GM06990 (cell line): Measurements from ENCODE around the gene KRT38.
"Not testable (repeated sequence)": the region's sequence is repeated elsewhere in the genome, so short reads cannot be mapped to it uniquely, and the experiment has no call there.

Experiments
- DNase-seq: peaks from one replicate; pipeline ENCODE4 v3.0.0-alpha.2; 2011; ENCODE audit not compliant: insufficient read length; ENCODE audit errors: extremely low read depth
- H3K27me3 ChIP-seq: replicated peaks from 2 replicates; pipeline ENCODE4 v1.6.0; 2011; ENCODE audit warnings: low read length; ENCODE audit not compliant: control insufficient read depth, insufficient read depth
- H3K36me3 ChIP-seq: 2 replicates; pipeline ENCODE4 v1.5.1; 2011; ENCODE audit warnings: low read length; ENCODE audit not compliant: control insufficient read depth, insufficient read depth
- H3K4me3 ChIP-seq: replicated peaks from 2 replicates; pipeline ENCODE4 v1.5.1; 2011; ENCODE audit warnings: low read depth, mild to moderate bottlenecking, control low read depth, low read length
- TF ChIP-seq, protein P1 (sequence below): IDR thresholded peaks from 2 replicates; pipeline ENCODE4 v1.5.1; 2011; ENCODE audit warnings: low read length, control low read depth, mild to moderate bottlenecking, inconsistent platforms; ENCODE audit not compliant: insufficient read depth, poor library complexity, severe bottlenecking

The KRT38 gene

DNA sequence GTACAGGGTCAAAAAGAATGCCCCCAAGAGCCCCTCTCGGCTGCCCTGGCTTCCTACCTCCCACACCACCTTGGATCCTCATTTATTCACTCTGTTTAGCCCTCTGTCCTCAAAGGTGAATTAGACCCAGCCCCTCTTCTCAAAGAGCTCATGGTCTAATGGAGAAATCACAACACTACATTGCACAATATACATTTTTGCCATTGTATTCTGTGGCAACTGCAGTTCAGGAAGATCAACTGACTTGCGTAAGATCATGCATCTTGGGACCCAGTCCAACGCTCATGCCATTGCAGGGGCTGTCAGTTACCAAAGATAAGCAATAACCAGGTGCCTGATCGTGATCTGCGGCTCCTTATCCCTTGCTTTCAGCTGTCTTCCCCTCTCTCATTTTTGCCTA lies 1.4 kb downstream of the KRT38 start:
- H3K4me3 ChIP-seq: no peak overlapping the region
- DNase-seq: no peak
- TF ChIP-seq, protein P1, sequence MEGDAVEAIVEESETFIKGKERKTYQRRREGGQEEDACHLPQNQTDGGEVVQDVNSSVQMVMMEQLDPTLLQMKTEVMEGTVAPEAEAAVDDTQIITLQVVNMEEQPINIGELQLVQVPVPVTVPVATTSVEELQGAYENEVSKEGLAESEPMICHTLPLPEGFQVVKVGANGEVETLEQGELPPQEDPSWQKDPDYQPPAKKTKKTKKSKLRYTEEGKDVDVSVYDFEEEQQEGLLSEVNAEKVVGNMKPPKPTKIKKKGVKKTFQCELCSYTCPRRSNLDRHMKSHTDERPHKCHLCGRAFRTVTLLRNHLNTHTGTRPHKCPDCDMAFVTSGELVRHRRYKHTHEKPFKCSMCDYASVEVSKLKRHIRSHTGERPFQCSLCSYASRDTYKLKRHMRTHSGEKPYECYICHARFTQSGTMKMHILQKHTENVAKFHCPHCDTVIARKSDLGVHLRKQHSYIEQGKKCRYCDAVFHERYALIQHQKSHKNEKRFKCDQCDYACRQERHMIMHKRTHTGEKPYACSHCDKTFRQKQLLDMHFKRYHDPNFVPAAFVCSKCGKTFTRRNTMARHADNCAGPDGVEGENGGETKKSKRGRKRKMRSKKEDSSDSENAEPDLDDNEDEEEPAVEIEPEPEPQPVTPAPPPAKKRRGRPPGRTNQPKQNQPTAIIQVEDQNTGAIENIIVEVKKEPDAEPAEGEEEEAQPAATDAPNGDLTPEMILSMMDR: no peak
- H3K27me3 ChIP-seq: peaks cover 2% of the 10 kb centered on the region
- no peaks in the 10 kb centered on the region for H3K36me3 ChIP-seq

DNA sequence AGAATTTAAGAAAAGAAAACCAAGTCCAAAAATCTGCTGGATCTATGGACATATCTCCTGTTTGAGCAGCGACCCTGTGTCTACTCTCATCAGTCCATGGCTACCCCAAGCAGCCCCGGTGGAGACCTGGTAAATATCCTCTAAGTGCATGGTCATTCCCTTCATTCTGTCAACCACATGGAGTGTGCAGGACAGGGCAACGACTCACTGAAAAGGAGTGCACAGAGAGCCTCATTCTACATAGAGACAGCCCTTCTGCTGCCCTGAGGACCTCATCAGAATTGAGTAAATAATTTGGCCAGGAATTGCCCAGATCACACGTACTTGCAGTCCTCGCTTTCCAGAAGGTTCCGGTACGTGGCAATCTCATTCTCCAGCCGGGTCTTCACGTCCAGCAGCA lies 3.0 kb downstream of the KRT38 start:
- DNase-seq: no peak
- H3K27me3 ChIP-seq: peaks cover 2% of the 10 kb centered on the region
- TF ChIP-seq, protein P1: no peak
- no peaks in the 10 kb centered on the region for H3K36me3 ChIP-seq
- no peak overlapping the region for H3K4me3 ChIP-seq

DNA sequence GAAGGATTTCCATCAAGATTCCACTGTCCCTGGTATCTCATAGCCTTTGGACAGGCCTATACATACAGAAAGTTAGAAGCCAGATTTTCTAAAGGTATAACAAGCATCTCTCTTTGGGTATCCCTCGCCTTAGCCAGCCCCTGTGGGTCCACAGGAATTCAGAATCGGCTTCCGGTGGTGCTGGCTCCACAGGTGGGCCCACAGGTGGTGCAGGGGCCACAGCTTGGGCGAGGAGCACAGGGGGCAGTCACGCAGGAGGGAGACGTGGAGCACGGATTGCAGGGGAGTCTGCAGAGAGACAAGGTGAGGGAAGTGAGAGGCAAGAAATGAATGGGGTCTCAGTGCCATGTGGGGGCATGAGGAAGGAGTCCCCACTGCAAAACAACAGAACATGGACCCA lies 3.5 kb downstream of the KRT38 start:
- Histone ChIP-seq H3K27me3 (peaks cover 2% of the 10 kb centered on the region), H3K4me3 (no peak overlapping the region), H3K36me3 (no peaks in the 10 kb centered on the region)
- TF ChIP-seq, protein P1: no peak
- DNase-seq: no peak

DNA sequence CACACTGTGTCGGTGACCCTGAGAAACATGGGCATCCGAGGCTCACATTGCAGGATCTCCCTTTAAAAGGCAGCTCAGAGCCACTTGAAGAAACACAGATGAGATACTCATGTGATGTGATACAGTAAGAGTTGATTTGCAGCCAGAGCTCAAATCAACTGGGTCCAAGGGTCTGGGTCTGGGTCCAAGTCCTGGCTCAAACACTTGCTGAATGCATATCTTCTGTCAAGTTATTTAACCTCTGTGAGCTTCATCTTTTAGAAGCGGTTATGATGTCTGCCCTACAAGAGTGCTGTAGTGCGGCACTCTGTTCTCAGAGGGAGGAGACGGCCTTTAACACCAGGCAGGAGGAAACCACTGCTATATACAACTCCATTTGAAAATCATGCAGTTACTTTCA lies 6.4 kb downstream of the KRT38 start:
- Histone ChIP-seq H3K27me3 (peaks cover 2% of the 10 kb centered on the region), H3K4me3 (no peak overlapping the region), H3K36me3 (no peaks in the 10 kb centered on the region)
- DNase-seq: no peak
- TF ChIP-seq, protein P1: no peak

DNA sequence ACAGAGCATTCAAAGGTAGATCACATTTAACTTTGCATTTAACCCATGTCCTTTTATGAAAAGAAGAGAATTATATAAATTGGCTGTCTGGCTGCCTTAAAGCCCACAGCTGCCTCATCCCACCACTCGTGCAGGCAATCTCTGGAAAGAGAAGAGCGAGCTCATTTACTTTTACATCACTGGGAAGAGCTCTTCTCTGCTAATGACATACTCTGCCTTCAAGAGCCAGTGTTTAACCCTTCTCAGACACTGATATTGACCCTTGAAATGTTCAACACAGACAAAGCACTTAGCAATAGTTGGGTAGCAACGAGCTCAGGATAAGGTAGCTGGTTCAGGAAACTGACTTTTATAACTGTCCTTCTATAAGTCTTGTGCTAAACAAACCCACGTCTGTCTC lies 6.8 kb downstream of the KRT38 start:
- no peak overlapping the region for H3K4me3 ChIP-seq
- H3K36me3 ChIP-seq: no peaks in the 10 kb centered on the region
- DNase-seq: no peak
- TF ChIP-seq, protein P1: no peak
- H3K27me3 ChIP-seq: peaks cover 2% of the 10 kb centered on the region

DNA sequence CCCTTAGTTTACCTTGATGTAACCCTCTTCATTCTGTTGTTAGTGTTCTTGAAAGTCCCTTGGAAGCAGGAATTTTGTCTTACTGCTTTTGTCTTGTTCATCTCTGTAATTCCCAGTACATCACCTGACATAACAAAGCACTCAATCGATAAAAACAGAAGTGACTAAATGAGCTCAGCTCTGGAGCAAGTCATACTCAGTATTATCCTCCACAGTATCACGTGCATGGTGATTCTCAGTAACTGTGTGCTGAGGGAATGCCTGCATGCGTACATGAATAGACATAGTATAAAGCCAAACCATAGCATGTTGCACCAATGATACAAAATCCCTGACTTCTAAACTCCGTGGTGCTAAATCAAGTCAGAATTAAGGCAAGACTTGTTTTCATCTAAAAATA lies 7.2 kb downstream of the KRT38 start:
- TF ChIP-seq, protein P1: no peak
- Histone ChIP-seq H3K27me3 (peaks cover 2% of the 10 kb centered on the region), H3K4me3 (no peak overlapping the region), H3K36me3 (no peaks in the 10 kb centered on the region)
- DNase-seq: no peak

DNA sequence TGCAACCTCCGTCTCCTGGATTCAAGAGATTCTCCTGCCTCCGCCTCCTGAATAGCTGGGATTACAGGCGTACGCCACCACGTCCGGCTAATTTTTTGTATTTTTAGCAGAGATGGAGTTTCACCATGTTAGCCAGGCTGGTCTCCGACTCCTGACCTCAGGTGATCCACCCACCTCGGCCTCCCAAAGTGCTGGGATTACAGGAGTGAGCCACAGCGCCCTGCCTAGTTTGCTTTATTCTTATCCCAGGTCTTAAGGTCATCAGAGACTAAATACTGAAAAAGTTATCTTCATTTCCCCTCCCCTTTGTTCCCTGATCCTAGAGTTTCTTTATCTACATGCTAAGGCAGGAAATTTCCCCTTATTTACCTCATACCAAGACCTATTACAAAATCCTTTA lies 10.4 kb downstream of the KRT38 start:
- not testable (repeated sequence) for DNase-seq, H3K36me3 ChIP-seq

More for the DNA sequence above, 10.4 kb downstream of the KRT38 start:
- not testable (repeated sequence) for H3K4me3 ChIP-seq, H3K27me3 ChIP-seq
